HUES6 (cell line): Measurements from ENCODE around the gene MRPL36.
"Not testable (repeated sequence)": the region's sequence is repeated elsewhere in the genome, so short reads cannot be mapped to it uniquely, and the experiment has no call there.

Source experiments
- H3K27ac ChIP-seq: 2 replicates; pipeline ENCODE4 v1.7.0; 2013; ENCODE audit warnings: low read depth, mild to moderate bottlenecking, low read length, inconsistent platforms
- H3K27me3 ChIP-seq: 2 replicates; pipeline ENCODE4 v1.6.1; 2013; ENCODE audit warnings: low read length; ENCODE audit not compliant: control insufficient read depth, insufficient read depth
- H3K36me3 ChIP-seq: 2 replicates; pipeline ENCODE4 v1.6.1; 2013; ENCODE audit warnings: low read length; ENCODE audit not compliant: control insufficient read depth, insufficient read depth
- H3K4me1 ChIP-seq: 2 replicates; pipeline ENCODE4 v1.6.1; 2013; ENCODE audit warnings: low read length; ENCODE audit not compliant: control insufficient read depth, insufficient read depth
- H3K4me3 ChIP-seq: 2 replicates; pipeline ENCODE4 v1.5.1; 2013; ENCODE audit warnings: low read depth, low read length
- H3K9ac ChIP-seq: one replicate; pipeline ENCODE4 v1.6.1; 2013; ENCODE audit warnings: mild to moderate bottlenecking, low read length
- H3K9me3 ChIP-seq: 2 replicates; pipeline ENCODE4 v1.6.1; 2013; ENCODE audit warnings: low read depth, low read length; ENCODE audit not compliant: control insufficient read depth, insufficient read depth

MRPL36 gene

DNA sequence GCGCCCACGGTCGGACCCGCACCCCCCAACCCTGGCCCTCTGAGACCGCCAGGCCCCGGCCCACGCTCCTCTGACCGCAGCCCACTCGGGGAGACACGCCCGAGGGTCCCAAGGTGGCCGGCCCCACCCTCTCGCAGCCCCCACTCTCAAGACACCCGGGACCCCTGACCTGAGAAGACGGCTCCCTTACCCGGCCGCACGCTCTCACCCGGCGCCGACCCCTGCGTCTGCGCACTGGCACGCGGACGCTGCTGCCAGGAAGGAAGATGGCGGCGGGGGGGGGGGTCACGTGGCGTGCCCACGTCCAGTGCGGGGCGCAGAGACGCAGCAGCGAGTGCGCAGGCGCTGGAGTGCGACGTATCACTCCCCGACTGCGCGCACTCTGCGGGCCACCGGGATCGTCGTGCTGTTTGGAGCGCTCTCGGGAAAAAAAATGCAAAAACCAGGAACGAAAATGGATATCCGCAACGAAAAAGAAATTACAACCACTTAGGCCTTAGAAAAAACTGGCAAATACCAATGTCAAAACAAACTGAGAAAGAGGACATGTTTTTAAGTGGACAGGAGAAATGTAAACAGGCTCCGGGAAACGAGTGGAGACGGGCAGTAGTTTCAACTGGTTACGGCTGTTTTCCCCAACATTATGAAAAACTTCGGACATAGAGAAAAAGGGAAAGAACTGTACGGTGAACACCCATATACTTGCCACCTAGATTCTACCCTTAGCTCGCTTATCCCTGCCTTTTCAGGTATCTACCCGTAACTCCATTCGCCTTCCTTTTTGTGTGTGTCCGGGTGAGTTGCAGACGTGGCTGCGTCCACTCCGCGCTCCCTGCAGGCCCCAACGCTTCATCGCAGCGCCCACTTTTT lies at the start of gene MRPL36:
Gene MRPL36, minus strand, starts transcription at position 236 of the 870 bp plus-strand sequence. CDS start 902 bp downstream, outside the sequence.
- Histone ChIP-seq H3K36me3 (peaks cover 49% of the 10 kb centered on the region), H3K4me3 (peak within 1 kb of the TSS; percentile 98), H3K4me1 (peaks cover 7% of the 10 kb centered on the region; the same call in 1 of the 2 replicates), H3K9ac (peak within 1 kb of the TSS; percentile 99), H3K27ac (peak within 1 kb of the TSS; percentile 52; the same call in 1 of the 2 replicates), H3K27me3 (no peaks in the 10 kb centered on the region), H3K9me3 (no peaks in the 10 kb centered on the region)

DNA sequence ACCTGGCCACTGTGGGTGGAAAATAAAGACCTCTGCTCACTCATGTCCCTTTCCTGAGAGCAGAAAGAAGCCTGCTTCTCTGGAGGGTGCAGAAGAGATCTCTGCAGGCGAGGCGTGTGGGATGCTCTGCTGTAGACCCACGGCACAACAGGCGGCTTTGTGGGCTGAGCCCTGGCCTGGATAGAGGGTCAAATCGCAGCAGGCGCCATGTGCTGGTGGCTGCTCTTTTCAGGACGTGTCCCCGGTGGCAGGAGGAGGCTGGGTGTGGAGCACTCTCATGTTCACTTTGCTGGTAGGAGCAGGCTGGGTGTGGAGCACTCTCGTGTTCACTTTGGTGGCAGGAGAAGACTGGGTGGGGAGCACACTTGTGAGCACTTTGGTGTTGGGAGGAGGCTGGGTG lies 48.0 kb upstream of the MRPL36 start:
- peaks cover 85% of the 10 kb centered on the region for H3K27me3 ChIP-seq
- no peak overlapping the region for H3K9ac ChIP-seq
- no peaks in the 10 kb centered on the region for H3K36me3 ChIP-seq
- no peak overlapping the region for H3K4me3 ChIP-seq
- peaks cover 14% of the 10 kb centered on the region for H3K4me1 ChIP-seq
- no peaks in the 10 kb centered on the region for H3K9me3 ChIP-seq
- no peak overlapping the region for H3K27ac ChIP-seq

DNA sequence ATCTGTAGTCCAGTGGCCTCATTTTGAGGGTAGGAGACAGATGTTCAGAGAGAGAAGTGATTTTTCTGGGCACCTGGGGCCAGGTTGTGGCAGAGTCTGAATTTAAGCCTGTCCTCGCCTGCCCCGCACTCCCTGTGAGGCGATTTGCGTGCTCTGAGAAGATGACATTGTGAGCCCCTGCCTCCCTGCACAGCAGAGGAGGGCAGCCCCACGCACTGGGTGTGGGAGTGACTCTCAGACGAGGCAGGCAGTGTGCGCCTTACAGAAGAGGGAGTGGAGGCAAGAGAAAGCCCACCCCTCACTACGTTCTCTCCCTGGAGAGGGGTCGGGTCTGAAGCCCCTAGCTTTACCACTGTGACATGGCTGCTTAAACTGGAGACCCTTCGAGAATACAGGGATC lies 47.4 kb upstream of the MRPL36 start:
- Histone ChIP-seq H3K4me3 (no peak overlapping the region), H3K9ac (no peak overlapping the region), H3K4me1 (peaks cover 14% of the 10 kb centered on the region), H3K9me3 (no peaks in the 10 kb centered on the region), H3K27me3 (peaks cover 80% of the 10 kb centered on the region), H3K27ac (no peak overlapping the region), H3K36me3 (no peaks in the 10 kb centered on the region)

DNA sequence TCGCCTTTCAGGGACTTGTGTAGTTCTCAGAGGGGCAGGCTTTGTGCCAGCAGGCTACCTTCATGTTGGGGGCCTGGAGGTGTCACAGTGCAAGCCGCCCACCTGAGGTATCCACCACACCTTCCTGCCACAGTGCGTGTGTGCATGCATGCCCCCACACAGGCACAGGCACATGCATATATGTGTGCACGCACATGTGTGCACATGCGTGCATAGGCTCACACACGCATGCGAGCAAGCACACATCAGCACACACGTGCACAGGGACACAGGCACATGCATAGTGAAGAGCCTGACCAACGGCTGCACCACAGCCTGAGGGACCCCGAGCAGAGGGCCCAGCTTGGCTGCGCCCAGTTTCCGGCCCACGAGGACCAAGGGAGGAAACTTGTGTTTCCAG lies 46.9 kb upstream of the MRPL36 start:
- H3K36me3 ChIP-seq: no peaks in the 10 kb centered on the region
- no peak overlapping the region for H3K4me3 ChIP-seq
- peaks cover 10% of the 10 kb centered on the region for H3K4me1 ChIP-seq
- H3K9me3 ChIP-seq: no peaks in the 10 kb centered on the region
- H3K27ac ChIP-seq: no peak overlapping the region
- peaks cover 75% of the 10 kb centered on the region for H3K27me3 ChIP-seq
- no peak overlapping the region for H3K9ac ChIP-seq

DNA sequence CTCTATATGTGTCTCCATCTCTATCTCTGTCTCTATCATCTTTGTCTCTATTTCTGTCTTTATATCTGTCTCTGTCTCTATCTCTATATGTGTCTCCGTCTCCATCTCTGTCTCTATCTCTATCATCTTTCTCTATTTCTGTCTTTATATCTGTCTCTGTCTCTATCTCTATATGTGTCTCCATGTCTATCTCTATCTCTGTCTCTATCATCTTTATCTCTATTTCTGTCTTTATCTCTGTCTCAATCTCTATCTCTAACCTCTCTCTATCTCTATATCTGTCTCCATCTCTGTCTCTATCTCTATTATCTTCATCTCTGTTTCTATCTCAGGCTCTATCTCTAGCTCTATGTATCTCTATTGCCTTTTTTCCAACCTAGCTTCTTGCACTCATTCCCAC lies 46.1 kb upstream of the MRPL36 start:
- Histone ChIP-seq H3K36me3 (no peaks in the 10 kb centered on the region), H3K27me3 (peaks cover 72% of the 10 kb centered on the region), H3K27ac (no peak overlapping the region), H3K4me3 (no peak overlapping the region), H3K4me1 (peaks cover 13% of the 10 kb centered on the region), H3K9ac (no peak overlapping the region), H3K9me3 (no peaks in the 10 kb centered on the region)

DNA sequence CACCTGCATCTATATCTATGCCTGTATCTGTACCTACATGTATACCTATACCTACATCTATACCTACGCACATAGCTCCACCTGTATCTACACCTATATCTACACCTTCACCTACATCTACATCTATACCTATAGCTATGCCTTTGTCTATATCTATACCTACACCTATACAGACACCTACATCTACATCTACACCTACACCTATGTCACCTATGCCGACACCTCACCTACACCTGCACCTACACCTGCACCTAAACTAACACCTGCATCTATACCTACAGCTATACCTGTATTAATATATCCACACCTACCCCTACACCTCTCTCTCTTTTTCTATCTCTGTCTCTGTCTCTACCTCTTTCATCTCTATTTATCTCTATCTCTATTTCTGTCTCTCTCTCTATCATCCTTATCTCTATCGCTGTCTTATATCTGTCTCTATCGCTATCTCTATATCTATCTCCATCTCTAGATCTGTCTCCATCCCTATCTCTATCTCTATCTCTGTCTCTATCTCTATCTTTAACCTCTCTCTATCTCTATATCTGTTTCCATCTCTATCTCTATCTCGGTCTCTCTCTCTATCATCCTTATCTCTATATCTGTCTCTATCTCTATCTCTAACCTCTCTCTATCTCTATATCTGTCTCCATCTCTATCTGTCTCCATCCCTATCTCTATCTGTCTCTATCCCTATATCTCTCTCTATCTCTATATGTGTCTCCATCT lies 45.2 kb upstream of the MRPL36 start:
- no peak overlapping the region for H3K27ac ChIP-seq
- no peaks in the 10 kb centered on the region for H3K36me3 ChIP-seq
- H3K4me3 ChIP-seq: no peak overlapping the region
- H3K9me3 ChIP-seq: no peaks in the 10 kb centered on the region
- H3K27me3 ChIP-seq: peaks cover 71% of the 10 kb centered on the region
- no peak overlapping the region for H3K9ac ChIP-seq
- peaks cover 10% of the 10 kb centered on the region for H3K4me1 ChIP-seq

DNA sequence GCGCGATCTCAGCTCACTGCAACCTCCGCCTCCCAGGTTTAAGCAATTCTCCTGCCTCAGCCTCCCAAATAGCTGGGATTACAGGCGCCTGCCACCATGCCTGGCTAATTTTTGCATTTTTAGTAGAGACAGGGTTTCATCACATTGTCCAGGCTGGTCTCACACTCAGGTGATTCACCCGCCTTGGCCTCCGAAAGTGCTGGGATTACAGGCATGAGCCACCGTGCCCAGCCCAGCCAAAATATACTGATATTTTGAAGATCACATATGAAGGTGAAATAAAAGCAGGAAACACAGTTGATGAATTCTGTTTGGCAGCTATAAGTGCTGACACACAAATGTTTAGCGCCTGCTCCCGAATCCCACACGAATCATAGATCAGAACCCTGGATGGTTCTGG lies 44.1 kb upstream of the MRPL36 start:
- not testable (repeated sequence) for H3K9me3 ChIP-seq, H3K4me3 ChIP-seq, H3K36me3 ChIP-seq, H3K9ac ChIP-seq, H3K27ac ChIP-seq, H3K4me1 ChIP-seq
- peaks cover 60% of the 10 kb centered on the region for H3K27me3 ChIP-seq

DNA sequence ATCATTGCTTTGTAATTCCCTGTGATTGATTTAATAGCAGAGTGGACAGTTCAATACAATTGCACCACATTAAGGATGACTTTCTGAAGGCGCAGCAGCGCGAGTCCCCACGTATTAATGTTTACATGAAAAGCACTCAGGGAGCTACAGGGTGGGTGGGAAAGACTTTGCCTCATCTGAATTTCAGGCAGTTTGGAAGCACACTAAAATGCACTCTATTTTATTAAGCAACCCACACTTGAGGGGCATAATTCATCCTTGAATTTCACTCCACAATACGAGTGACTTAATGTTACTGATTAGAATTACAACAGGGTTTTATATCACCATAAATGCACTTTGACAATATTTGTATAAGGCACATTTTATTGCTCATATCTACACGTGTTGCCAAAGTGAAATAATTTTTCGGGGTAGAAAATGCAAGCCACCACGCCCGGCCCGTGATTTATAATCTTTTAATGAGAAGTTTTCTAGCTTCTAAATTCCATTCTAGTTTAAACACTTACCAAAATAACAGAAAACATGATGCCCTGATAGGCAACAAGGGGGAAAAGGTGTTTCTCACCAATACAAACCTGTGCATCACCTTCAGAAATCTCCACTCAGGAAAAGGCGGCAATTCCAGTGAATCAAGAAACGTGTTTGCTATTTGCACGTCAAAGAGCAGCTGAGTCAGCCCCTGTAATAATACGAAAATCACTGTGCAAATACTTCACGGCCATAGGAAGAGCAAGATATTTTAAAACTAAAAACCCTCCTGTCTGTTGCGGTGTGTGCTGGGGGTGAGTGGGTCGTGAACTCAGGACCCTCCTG lies 42.6 kb upstream of the MRPL36 start:
- Histone ChIP-seq H3K36me3 (no peaks in the 10 kb centered on the region), H3K27me3 (peaks cover 45% of the 10 kb centered on the region), H3K27ac (no peak overlapping the region), H3K9me3 (no peaks in the 10 kb centered on the region), H3K4me1 (peaks cover 10% of the 10 kb centered on the region), H3K4me3 (no peak overlapping the region), H3K9ac (no peak overlapping the region)

DNA sequence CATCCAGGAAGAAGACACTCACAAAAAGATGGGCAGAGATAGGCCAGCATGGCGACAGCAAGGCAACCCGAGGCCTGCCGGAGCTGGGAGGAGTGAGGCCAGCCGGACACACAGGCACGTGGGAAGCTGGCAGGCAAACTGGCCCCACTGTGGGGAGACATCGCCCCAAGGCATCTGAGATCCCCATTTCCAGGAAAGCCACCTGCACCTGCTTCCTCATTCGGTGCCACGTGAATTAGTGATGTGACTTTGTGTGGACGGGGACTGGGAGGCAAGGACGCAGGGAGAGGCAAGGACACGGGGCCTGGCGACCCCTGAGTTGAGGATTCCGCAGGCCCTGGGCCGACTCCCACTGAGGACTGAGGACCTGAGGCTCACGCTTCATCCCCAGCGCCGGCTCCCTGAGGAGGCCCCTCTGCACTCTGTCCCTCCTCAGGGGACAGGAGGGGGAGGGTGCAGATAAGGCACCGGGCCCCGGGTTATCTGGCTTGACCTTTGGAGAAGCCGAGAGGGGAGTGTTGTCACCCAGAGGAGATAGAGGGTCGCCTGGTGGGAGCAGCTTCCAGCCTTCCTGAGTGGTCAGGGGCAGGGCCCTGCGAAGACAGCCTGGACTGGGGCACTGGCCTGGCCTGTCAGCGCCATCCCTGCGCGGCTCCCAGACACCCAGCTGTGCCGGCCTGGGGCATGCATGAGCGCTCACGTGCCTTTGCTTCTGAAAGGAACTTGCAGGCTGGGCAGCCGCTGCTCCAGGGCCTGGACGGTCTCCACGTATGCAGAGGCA lies 41.3 kb upstream of the MRPL36 start:
- Histone ChIP-seq H3K27ac (no peak overlapping the region), H3K9me3 (no peaks in the 10 kb centered on the region), H3K4me1 (peaks cover 10% of the 10 kb centered on the region), H3K36me3 (no peaks in the 10 kb centered on the region), H3K27me3 (peaks cover 33% of the 10 kb centered on the region), H3K9ac (no peak overlapping the region), H3K4me3 (no peak overlapping the region)

DNA sequence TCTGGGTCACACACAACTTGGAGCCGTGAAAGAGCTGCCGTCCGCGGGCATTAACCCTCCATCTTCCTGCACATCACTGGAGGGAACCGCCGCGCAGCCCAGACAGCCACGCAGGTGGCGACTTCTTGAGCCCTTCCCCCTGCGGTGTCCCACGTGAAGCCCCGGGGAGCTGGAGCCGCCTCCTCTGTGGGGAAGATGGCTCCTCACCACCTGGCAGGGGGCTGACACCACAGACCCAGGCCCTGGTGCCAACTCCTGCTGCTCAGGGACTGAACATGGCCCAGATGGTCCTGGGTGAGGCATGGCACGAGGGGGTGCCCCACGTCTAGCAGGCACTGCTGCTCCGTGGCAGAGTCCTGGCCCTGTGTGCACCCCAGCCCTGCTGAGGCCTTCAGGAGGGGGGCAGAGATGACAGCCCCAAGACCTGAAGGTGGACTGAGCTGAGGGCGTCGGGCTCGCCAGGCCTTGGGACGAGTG lies 40.5 kb upstream of the MRPL36 start:
- peaks cover 28% of the 10 kb centered on the region for H3K27me3 ChIP-seq
- no peak overlapping the region for H3K9ac ChIP-seq
- no peak overlapping the region for H3K4me3 ChIP-seq
- H3K4me1 ChIP-seq: peaks cover 10% of the 10 kb centered on the region
- no peak overlapping the region for H3K27ac ChIP-seq
- no peaks in the 10 kb centered on the region for H3K9me3 ChIP-seq
- no peaks in the 10 kb centered on the region for H3K36me3 ChIP-seq
